OCI-LY1 (cell line): ENCODE data around the gene TMEM255A.

ENCODE experiments used
- H2AFZ ChIP-seq: fragments of 200-600 bp; sonication (generic), shearing (Covaris generic); 2 replicates; pipeline ENCODE4 v1.6.0; 2014; ENCODE audit warnings: antibody characterized with exemption, mild to moderate bottlenecking, low read length
- H3F3A ChIP-seq: fragments of 200-600 bp; sonication (generic), shearing (Covaris generic); 2 replicates; pipeline ENCODE4 v1.6.0; 2014; ENCODE audit warnings: mild to moderate bottlenecking, antibody characterized with exemption, low read length, moderate library complexity; ENCODE audit not compliant: insufficient read depth
- H3K27ac ChIP-seq: fragments of 200-600 bp; sonication (generic); 2 replicates; pipeline ENCODE4 v1.5.1; 2014; ENCODE audit warnings: low read length, mixed run types, mild to moderate bottlenecking, low read depth; ENCODE audit not compliant: poor library complexity, severe bottlenecking
- H3K27me3 ChIP-seq: fragments of 200-600 bp; sonication (generic); 2 replicates; pipeline ENCODE4 v1.6.0; 2014; ENCODE audit warnings: antibody characterized with exemption, mild to moderate bottlenecking, low read length, moderate library complexity; ENCODE audit not compliant: insufficient read depth
- H3K36me3 ChIP-seq: fragments of 200-600 bp; sonication (generic); 2 replicates; pipeline ENCODE4 v1.6.1; 2014; ENCODE audit warnings: mild to moderate bottlenecking, antibody characterized with exemption, low read length, moderate library complexity, mixed read lengths; ENCODE audit not compliant: insufficient read depth
- H3K4me1 ChIP-seq: fragments of 200-600 bp; sonication (generic); 2 replicates; pipeline ENCODE4 v1.5.1; 2014; ENCODE audit warnings: mild to moderate bottlenecking, low read length, moderate library complexity; ENCODE audit not compliant: insufficient read depth, severe bottlenecking
- H3K4me2 ChIP-seq: fragments of 200-600 bp; sonication (generic), shearing (Covaris generic); 2 replicates; pipeline ENCODE4 v1.6.1; 2014; ENCODE audit warnings: low read length
- H3K4me3 ChIP-seq: fragments of 200-600 bp; sonication (generic); 2 replicates; pipeline ENCODE4 v1.5.1; 2014; ENCODE audit warnings: low read length, low read depth, mild to moderate bottlenecking, mixed read lengths; ENCODE audit not compliant: poor library complexity, severe bottlenecking
- H3K79me2 ChIP-seq: fragments of 200-600 bp; shearing (Covaris generic); 2 replicates; pipeline ENCODE4 v1.6.1; 2016; ENCODE audit warnings: mixed run types, low read length, mixed read lengths; ENCODE audit not compliant: insufficient read depth
- H3K9ac ChIP-seq: fragments of 200-600 bp; sonication (generic), shearing (Covaris generic); 2 replicates; pipeline ENCODE4 v1.6.1; 2014; ENCODE audit warnings: mild to moderate bottlenecking, low read length, mixed read lengths
- H3K9me2 ChIP-seq: fragments of 200-600 bp; sonication (generic), shearing (Covaris generic); 2 replicates; pipeline ENCODE4 v1.6.1; 2014; ENCODE audit warnings: low read depth, mild to moderate bottlenecking, low read length, mixed read lengths
- H3K9me3 ChIP-seq: fragments of 200-600 bp; shearing (Covaris generic); 2 replicates; pipeline ENCODE4 v1.6.1; 2014; ENCODE audit warnings: low read length, mixed read lengths
- H4K20me1 ChIP-seq: fragments of 200-600 bp; sonication (generic), shearing (Covaris generic); 2 replicates; pipeline ENCODE4 v1.6.0; 2016; ENCODE audit warnings: mild to moderate bottlenecking, low read length; ENCODE audit not compliant: insufficient read depth
- CTCF ChIP-seq: fragments of 200-600 bp; sonication (generic), shearing (Covaris generic); IDR thresholded peaks from 2 replicates; pipeline ENCODE4 v1.5.1; 2017; ENCODE audit warnings: mild to moderate bottlenecking, antibody characterized with exemption, low read length, moderate library complexity, mixed read lengths
- EZH2 ChIP-seq: fragments of 200-600 bp; sonication (generic), shearing (Covaris generic); IDR thresholded peaks from 2 replicates; pipeline ENCODE4 v1.8.0; 2017; ENCODE audit warnings: borderline replicate concordance, mixed run types, mild to moderate bottlenecking, antibody characterized with exemption, low read length, moderate library complexity, mixed read lengths

The TMEM255A gene

DNA sequence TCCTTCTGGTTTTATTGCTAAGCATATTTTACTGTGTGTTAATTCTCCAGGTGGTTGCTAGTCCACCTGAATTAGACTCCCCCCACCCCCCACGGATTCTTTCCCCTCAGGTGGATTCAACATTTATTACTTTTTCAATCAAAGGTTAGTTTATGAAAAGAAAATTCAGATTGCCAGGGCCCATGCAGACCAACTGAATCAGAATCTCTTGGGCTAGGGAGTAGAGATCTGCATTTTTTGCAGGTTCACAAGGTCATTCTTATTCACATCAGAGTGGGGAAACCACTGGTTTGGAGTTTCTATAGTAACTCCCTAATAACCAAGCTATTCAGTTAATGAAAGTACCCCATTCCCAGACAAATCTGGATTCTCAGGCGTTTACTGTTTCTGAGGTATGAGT lies 9.8 kb downstream of the TMEM255A start:
- H3K27me3 ChIP-seq: no peaks in the 10 kb centered on the region
- no peak overlapping the region; the same call in 1 of the 2 replicates for H3K9ac ChIP-seq
- H3K4me1 ChIP-seq: peaks cover 52% of the 10 kb centered on the region
- H2AFZ ChIP-seq: no peak overlapping the region
- H3K9me2 ChIP-seq: no peaks in the 10 kb centered on the region
- H3F3A ChIP-seq: no peaks in the 10 kb centered on the region
- no peaks in the 10 kb centered on the region for H3K79me2 ChIP-seq
- TF ChIP-seq CTCF: no peak
- no peak for TF ChIP-seq EZH2
- no peaks in the 10 kb centered on the region for H3K36me3 ChIP-seq
- H3K9me3 ChIP-seq: no peaks in the 10 kb centered on the region
- H4K20me1 ChIP-seq: no peaks in the 10 kb centered on the region
- H3K4me2 ChIP-seq: peak overlapping the region; percentile 79
- H3K27ac ChIP-seq: peak overlapping the region; percentile 64
- H3K4me3 ChIP-seq: no peak overlapping the region

- Histone ChIP-seq H3K4me1 (peaks cover 43% of the 10 kb centered on the region), H3K36me3 (no peaks in the 10 kb centered on the region), H4K20me1 (no peaks in the 10 kb centered on the region), H2AFZ (no peak overlapping the region), H3K27ac (no peak overlapping the region), H3K4me3 (no peak overlapping the region), H3K9me2 (no peaks in the 10 kb centered on the region), H3K4me2 (no peak overlapping the region), H3K79me2 (no peaks in the 10 kb centered on the region), H3K9ac (no peak overlapping the region), H3K9me3 (no peaks in the 10 kb centered on the region), H3F3A (no peaks in the 10 kb centered on the region), H3K27me3 (no peaks in the 10 kb centered on the region)
- TF ChIP-seq CTCF: no peak
- no peak for TF ChIP-seq EZH2
Measured at GRCh38 chrX:120299928-120300327, 11.3 kb downstream of the TMEM255A start.

DNA sequence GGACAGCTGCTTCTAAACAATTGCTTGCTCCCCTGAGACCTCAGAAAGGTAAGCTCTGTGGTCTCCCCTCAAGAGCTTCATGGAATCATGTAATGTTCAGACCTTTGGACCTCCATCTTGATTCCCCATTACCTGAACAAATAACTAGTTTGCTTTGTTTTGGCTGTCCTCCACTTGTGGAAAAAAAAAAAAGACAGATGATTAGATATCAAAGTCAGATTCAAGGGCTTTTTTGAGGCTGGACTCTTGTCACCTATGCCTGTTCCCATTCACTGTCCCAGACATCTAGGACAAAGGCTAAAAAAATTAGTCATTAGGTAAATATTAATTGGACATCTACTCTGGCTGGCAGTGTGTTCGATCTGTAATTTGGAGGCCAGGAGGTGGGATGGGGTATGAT lies 13.3 kb downstream of the TMEM255A start:
- Histone ChIP-seq H3K4me2 (no peak overlapping the region), H3K36me3 (no peaks in the 10 kb centered on the region), H3K9me2 (no peaks in the 10 kb centered on the region), H3K9me3 (no peaks in the 10 kb centered on the region), H4K20me1 (no peaks in the 10 kb centered on the region), H3K9ac (no peak overlapping the region), H3K27ac (no peak overlapping the region), H2AFZ (no peak overlapping the region), H3F3A (no peaks in the 10 kb centered on the region), H3K27me3 (no peaks in the 10 kb centered on the region), H3K79me2 (no peaks in the 10 kb centered on the region), H3K4me3 (no peak overlapping the region), H3K4me1 (peaks cover 23% of the 10 kb centered on the region)
- TF ChIP-seq EZH2 (no peak), CTCF (no peak)
